ENCODE data around the gene LGR4. TPM values are rescaled to one million over a fixed set of nuclear protein-coding genes. Genes with fewer than 3 reads are reported as not detected.

Gene LGR4
- total RNA-seq, 2 donors from 2014 or later, result 31.1 to 40.6 TPM

- Histone ChIP-seq H3K4me1 (peaks cover 0 to 9% of the 10 kb centered on the region in 2 donors), H3K27ac (no peak overlapping the region)
- no peak for TF ChIP-seq CTCF (IDR thresholded peaks at IDR 0.05)
These were observed 57.9 kb downstream of the LGR4 start for GRCh38 chr11:27414644-27415043.

DNA sequence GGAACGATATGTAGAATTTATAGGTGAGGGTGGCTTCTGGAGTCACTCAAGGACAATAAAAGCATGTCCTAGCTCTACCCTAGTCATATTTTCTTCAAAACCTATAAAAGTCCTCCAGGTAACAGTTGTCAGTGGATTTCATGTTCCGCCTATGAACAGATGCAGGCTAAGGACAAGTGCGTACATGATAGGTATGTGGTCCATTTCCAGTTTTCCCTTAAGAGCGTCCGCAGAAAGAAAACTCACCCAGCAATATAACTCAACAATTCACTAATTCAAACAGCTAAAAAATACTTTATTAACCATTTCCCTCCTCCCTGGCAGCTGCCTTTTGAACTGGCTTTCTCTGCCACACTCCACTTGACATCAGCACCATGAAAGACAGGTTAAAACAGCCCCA is 59.4 kb downstream of the LGR4 start:
- DNase-seq (ENCODE audit: low spot score), result no peak
- no peak overlapping the region for H3K4me3 ChIP-seq
- no peak for TF ChIP-seq CTCF (IDR thresholded peaks at IDR 0.05)
- no peaks in the 10 kb centered on the region for H3K36me3 ChIP-seq
- no peaks in the 10 kb centered on the region for H3K27me3 ChIP-seq
- no peak overlapping the region for H3K27ac ChIP-seq
- H3K9me3 ChIP-seq, result no peaks in the 10 kb centered on the region
- H3K4me1 ChIP-seq, result peaks cover 0 to 20% of the 10 kb centered on the region in 2 donors

More at GRCh38 chr11:27414644-27415043, 57.9 kb downstream of the LGR4 start:
- no peaks in the 10 kb centered on the region for H3K27me3 ChIP-seq
- H3K36me3 ChIP-seq, result no peaks in the 10 kb centered on the region
- H3K9me3 ChIP-seq, result peaks cover 0 to 4% of the 10 kb centered on the region in 2 donors
- no peak for DNase-seq (ENCODE audit: low spot score)
- no peak overlapping the region for H3K4me3 ChIP-seq

- no peak for TF ChIP-seq CTCF (IDR thresholded peaks at IDR 0.05)
- no peaks in the 10 kb centered on the region for H3K27me3 ChIP-seq
- H3K27ac ChIP-seq, result no peak overlapping the region
- H3K9me3 ChIP-seq, result no peaks in the 10 kb centered on the region
- no peak overlapping the region for H3K4me3 ChIP-seq
- no peak for DNase-seq (ENCODE audit: low spot score)
- H3K36me3 ChIP-seq, result no peaks in the 10 kb centered on the region
- peaks cover 0 to 21% of the 10 kb centered on the region in 2 donors for H3K4me1 ChIP-seq
These were observed 60.3 kb downstream of the LGR4 start for GRCh38 chr11:27412192-27412691.

DNA sequence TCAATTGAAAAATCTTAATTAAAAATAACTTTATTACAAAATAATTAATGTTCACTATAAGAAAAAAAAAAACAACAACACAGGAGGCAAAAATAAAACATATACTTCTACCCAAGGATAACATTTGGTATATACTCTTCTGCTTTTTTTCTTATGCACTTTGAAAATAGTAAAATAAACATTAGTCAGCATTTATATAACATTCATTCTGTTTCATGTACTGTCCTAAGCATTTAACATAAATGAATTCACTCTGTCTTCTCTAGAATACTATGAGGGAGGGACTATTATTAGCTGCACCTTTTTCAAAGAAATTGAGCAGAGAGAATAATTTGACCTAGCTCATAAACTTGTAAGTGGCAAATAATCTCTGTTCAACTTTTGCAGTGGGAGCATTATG is 61.3 kb downstream of the LGR4 start:
- Histone ChIP-seq H3K4me3 (no peak overlapping the region), H3K27me3 (no peaks in the 10 kb centered on the region), H3K9me3 (no peaks in the 10 kb centered on the region), H3K27ac (no peak overlapping the region), H3K4me1 (peaks cover 0 to 24% of the 10 kb centered on the region in 2 donors), H3K36me3 (no peaks in the 10 kb centered on the region)
- DNase-seq (ENCODE audit: low spot score), result no peak
- no peak for TF ChIP-seq CTCF (IDR thresholded peaks at IDR 0.05)

- peaks cover 0 to 27% of the 10 kb centered on the region in 2 donors for H3K4me1 ChIP-seq
- no peak overlapping the region for H3K4me3 ChIP-seq
- H3K27me3 ChIP-seq, result no peaks in the 10 kb centered on the region
- H3K27ac ChIP-seq, result peak overlapping the region in 1 of 2 donors; percentile 45
- H3K36me3 ChIP-seq, result no peaks in the 10 kb centered on the region
- DNase-seq (ENCODE audit: low spot score), result no peak
- H3K9me3 ChIP-seq, result no peaks in the 10 kb centered on the region
- TF ChIP-seq CTCF (IDR thresholded peaks at IDR 0.05), result no peak
These were observed 62.3 kb downstream of the LGR4 start for GRCh38 chr11:27410272-27410671.

GRCh38 chr11:27409742-27410141 is 62.8 kb downstream of the LGR4 start:
- Histone ChIP-seq H3K4me3 (no peak overlapping the region), H3K27ac (peak overlapping the region; percentile 29 to 45), H3K27me3 (no peaks in the 10 kb centered on the region), H3K4me1 (peaks cover 0 to 31% of the 10 kb centered on the region in 2 donors), H3K36me3 (no peaks in the 10 kb centered on the region), H3K9me3 (no peaks in the 10 kb centered on the region)
- DNase-seq (ENCODE audit: low spot score), result no peak
- TF ChIP-seq CTCF (IDR thresholded peaks at IDR 0.05), result no peak
